ACHN (cell line): ENCODE measurements around the gene ATP6V1C2.

ENCODE experiments used
- DNase-seq: peaks from one replicate; pipeline ENCODE4 v3.0.0-alpha.2; 2015
- in situ Hi-C: cut with HindIII; loops from 2 replicates; pipeline ENCODE4 v1.10.0; 2017; ENCODE audit warnings: low sequenced_read_pairs, low pct_ligation_motif_present, low pct_unique_long_range_greater_than_20kb

The ATP6V1C2 gene

GRCh38 chr2:10720947-10721395 lies 459 bp upstream of the ATP6V1C2 start:
- in situ Hi-C loops: no loop called here
- DNase-seq: no peak

GRCh38 chr2:10722252-10722825 lies 909 bp downstream of the ATP6V1C2 start:
- DNase-seq: no peak
- in situ Hi-C loops: no loop called here

GRCh38 chr2:10732924-10733565 lies 11.6 kb downstream of the ATP6V1C2 start:
- DNase-seq: no peak
- in situ Hi-C loops: no loop called here

GRCh38 chr2:10733566-10733925 lies 12.1 kb downstream of the ATP6V1C2 start:
- no peak for DNase-seq
- in situ Hi-C loops: no loop called here

GRCh38 chr2:10733980-10734379 lies 12.6 kb downstream of the ATP6V1C2 start:
- in situ Hi-C loops: no loop called here
- DNase-seq: no peak

GRCh38 chr2:10738192-10738591 lies 16.8 kb downstream of the ATP6V1C2 start:
- DNase-seq: no peak
- in situ Hi-C loops: no loop called here

GRCh38 chr2:10740226-10740625 lies 18.8 kb downstream of the ATP6V1C2 start:
- in situ Hi-C loops: no loop called here
- DNase-seq: no peak

- DNase-seq: no peak
- in situ Hi-C loops: no loop called here
Measured at GRCh38 chr2:10741139-10741538, 19.7 kb downstream of the ATP6V1C2 start.

- no peak for DNase-seq
- in situ Hi-C loops: no loop called here
Measured at GRCh38 chr2:10742666-10743065, 21.2 kb downstream of the ATP6V1C2 start.

GRCh38 chr2:10750610-10751009 lies 29.2 kb downstream of the ATP6V1C2 start:
- in situ Hi-C loops: no loop called here
- DNase-seq: no peak

- DNase-seq: no peak
- in situ Hi-C loops: no loop called here
Measured at GRCh38 chr2:10752236-10752635, 30.8 kb downstream of the ATP6V1C2 start.

GRCh38 chr2:10753156-10753555 lies 31.7 kb downstream of the ATP6V1C2 start:
- no peak for DNase-seq

GRCh38 chr2:10753876-10754275 lies 32.4 kb downstream of the ATP6V1C2 start:
- in situ Hi-C loops: no loop called here
- DNase-seq: no peak

More at GRCh38 chr2:10753156-10753555, 31.7 kb downstream of the ATP6V1C2 start:
- in situ Hi-C loops: no loop called here

- in situ Hi-C loops: no loop called here
- no peak for DNase-seq
Measured at GRCh38 chr2:10755621-10756020, 34.2 kb downstream of the ATP6V1C2 start.

GRCh38 chr2:10757814-10758286 lies 36.4 kb downstream of the ATP6V1C2 start:
- no peak for DNase-seq
- in situ Hi-C loops: no loop called here

GRCh38 chr2:10759151-10759714 lies 37.8 kb downstream of the ATP6V1C2 start:
- DNase-seq: no peak
- in situ Hi-C loops: no loop called here

GRCh38 chr2:10760794-10761504 lies 39.5 kb downstream of the ATP6V1C2 start:
- in situ Hi-C loops: no loop called here
- no peak for DNase-seq

GRCh38 chr2:10761591-10761990 lies 40.2 kb downstream of the ATP6V1C2 start:
- in situ Hi-C loops: no loop called here
- no peak for DNase-seq

GRCh38 chr2:10762651-10763460 lies 41.4 kb downstream of the ATP6V1C2 start:
- in situ Hi-C loops: no loop called here
- DNase-seq: no peak
